OCI-LY1 (cell line): Measurements from ENCODE around the gene B4GALT5.
"Not testable (repeated sequence)": the region's sequence is repeated elsewhere in the genome, so short reads cannot be mapped to it uniquely, and the experiment has no call there.

ENCODE experiments used
- H2AFZ ChIP-seq: fragments of 200-600 bp; sonication (generic), shearing (Covaris generic); 2 replicates; pipeline ENCODE4 v1.6.0; 2014; ENCODE audit warnings: antibody characterized with exemption, mild to moderate bottlenecking, low read length
- H3F3A ChIP-seq: fragments of 200-600 bp; sonication (generic), shearing (Covaris generic); 2 replicates; pipeline ENCODE4 v1.6.0; 2014; ENCODE audit warnings: mild to moderate bottlenecking, antibody characterized with exemption, low read length, moderate library complexity; ENCODE audit not compliant: insufficient read depth
- H3K27ac ChIP-seq: fragments of 200-600 bp; sonication (generic); 2 replicates; pipeline ENCODE4 v1.5.1; 2014; ENCODE audit warnings: low read length, mixed run types, mild to moderate bottlenecking, low read depth; ENCODE audit not compliant: poor library complexity, severe bottlenecking
- H3K27me3 ChIP-seq: fragments of 200-600 bp; sonication (generic); 2 replicates; pipeline ENCODE4 v1.6.0; 2014; ENCODE audit warnings: antibody characterized with exemption, mild to moderate bottlenecking, low read length, moderate library complexity; ENCODE audit not compliant: insufficient read depth
- H3K36me3 ChIP-seq: fragments of 200-600 bp; sonication (generic); 2 replicates; pipeline ENCODE4 v1.6.1; 2014; ENCODE audit warnings: mild to moderate bottlenecking, antibody characterized with exemption, low read length, moderate library complexity, mixed read lengths; ENCODE audit not compliant: insufficient read depth
- H3K4me1 ChIP-seq: fragments of 200-600 bp; sonication (generic); 2 replicates; pipeline ENCODE4 v1.5.1; 2014; ENCODE audit warnings: mild to moderate bottlenecking, low read length, moderate library complexity; ENCODE audit not compliant: insufficient read depth, severe bottlenecking
- H3K4me2 ChIP-seq: fragments of 200-600 bp; sonication (generic), shearing (Covaris generic); 2 replicates; pipeline ENCODE4 v1.6.1; 2014; ENCODE audit warnings: low read length
- H3K4me3 ChIP-seq: fragments of 200-600 bp; sonication (generic); 2 replicates; pipeline ENCODE4 v1.5.1; 2014; ENCODE audit warnings: low read length, low read depth, mild to moderate bottlenecking, mixed read lengths; ENCODE audit not compliant: poor library complexity, severe bottlenecking
- H3K79me2 ChIP-seq: fragments of 200-600 bp; shearing (Covaris generic); 2 replicates; pipeline ENCODE4 v1.6.1; 2016; ENCODE audit warnings: mixed run types, low read length, mixed read lengths; ENCODE audit not compliant: insufficient read depth
- H3K9ac ChIP-seq: fragments of 200-600 bp; sonication (generic), shearing (Covaris generic); 2 replicates; pipeline ENCODE4 v1.6.1; 2014; ENCODE audit warnings: mild to moderate bottlenecking, low read length, mixed read lengths
- H3K9me2 ChIP-seq: fragments of 200-600 bp; sonication (generic), shearing (Covaris generic); 2 replicates; pipeline ENCODE4 v1.6.1; 2014; ENCODE audit warnings: low read depth, mild to moderate bottlenecking, low read length, mixed read lengths
- H3K9me3 ChIP-seq: fragments of 200-600 bp; shearing (Covaris generic); 2 replicates; pipeline ENCODE4 v1.6.1; 2014; ENCODE audit warnings: low read length, mixed read lengths
- H4K20me1 ChIP-seq: fragments of 200-600 bp; sonication (generic), shearing (Covaris generic); 2 replicates; pipeline ENCODE4 v1.6.0; 2016; ENCODE audit warnings: mild to moderate bottlenecking, low read length; ENCODE audit not compliant: insufficient read depth
- CTCF ChIP-seq: fragments of 200-600 bp; sonication (generic), shearing (Covaris generic); IDR thresholded peaks from 2 replicates; pipeline ENCODE4 v1.5.1; 2017; ENCODE audit warnings: mild to moderate bottlenecking, antibody characterized with exemption, low read length, moderate library complexity, mixed read lengths
- EZH2 ChIP-seq: fragments of 200-600 bp; sonication (generic), shearing (Covaris generic); IDR thresholded peaks from 2 replicates; pipeline ENCODE4 v1.8.0; 2017; ENCODE audit warnings: borderline replicate concordance, mixed run types, mild to moderate bottlenecking, antibody characterized with exemption, low read length, moderate library complexity, mixed read lengths

Gene B4GALT5

GRCh38 chr20:49727894-49728885 lies 14.5 kb upstream of the B4GALT5 start:
- H3K4me3 ChIP-seq = no peak overlapping the region
- no peak overlapping the region for H3K9ac ChIP-seq
- H3K27me3 ChIP-seq = no peaks in the 10 kb centered on the region
- no peaks in the 10 kb centered on the region for H3K79me2 ChIP-seq
- H3K9me2 ChIP-seq = no peaks in the 10 kb centered on the region
- TF ChIP-seq EZH2 (no peak), CTCF (no peak)
- no peak overlapping the region for H3K27ac ChIP-seq
- H3K9me3 ChIP-seq = no peaks in the 10 kb centered on the region
- no peaks in the 10 kb centered on the region for H3K36me3 ChIP-seq
- no peak overlapping the region for H3K4me2 ChIP-seq
- no peak overlapping the region for H2AFZ ChIP-seq
- no peaks in the 10 kb centered on the region for H4K20me1 ChIP-seq
- H3K4me1 ChIP-seq = no peaks in the 10 kb centered on the region
- no peaks in the 10 kb centered on the region for H3F3A ChIP-seq

GRCh38 chr20:49727478-49727877 lies 13.8 kb upstream of the B4GALT5 start:
- Histone ChIP-seq H3F3A (no peaks in the 10 kb centered on the region), H3K4me3 (no peak overlapping the region), H3K36me3 (no peaks in the 10 kb centered on the region), H3K4me2 (no peak overlapping the region), H3K4me1 (no peaks in the 10 kb centered on the region), H3K27ac (no peak overlapping the region), H3K79me2 (no peaks in the 10 kb centered on the region), H3K9ac (no peak overlapping the region), H2AFZ (no peak overlapping the region), H3K9me2 (no peaks in the 10 kb centered on the region), H4K20me1 (no peaks in the 10 kb centered on the region), H3K27me3 (no peaks in the 10 kb centered on the region), H3K9me3 (no peaks in the 10 kb centered on the region)
- TF ChIP-seq EZH2 (no peak), CTCF (no peak)

- Histone ChIP-seq H3K4me2 (no peak overlapping the region), H3K27me3 (no peaks in the 10 kb centered on the region), H3K4me1 (no peaks in the 10 kb centered on the region), H3K4me3 (no peak overlapping the region), H3K27ac (no peak overlapping the region), H3K79me2 (no peaks in the 10 kb centered on the region), H3K9me3 (no peaks in the 10 kb centered on the region), H2AFZ (no peak overlapping the region), H4K20me1 (no peaks in the 10 kb centered on the region), H3K9me2 (no peaks in the 10 kb centered on the region), H3K9ac (no peak overlapping the region), H3F3A (no peaks in the 10 kb centered on the region), H3K36me3 (no peaks in the 10 kb centered on the region)
- no peak for TF ChIP-seq CTCF
- TF ChIP-seq EZH2 = no peak
Measured at GRCh38 chr20:49725694-49726093, 12.0 kb upstream of the B4GALT5 start.

GRCh38 chr20:49725224-49725606 lies 11.5 kb upstream of the B4GALT5 start:
- not testable (repeated sequence) for H3K79me2 ChIP-seq, H3K4me2 ChIP-seq, H3K27ac ChIP-seq, H3K27me3 ChIP-seq, H3K4me1 ChIP-seq, H2AFZ ChIP-seq, H3K4me3 ChIP-seq, H3K9me2 ChIP-seq, H3K9ac ChIP-seq, H3K36me3 ChIP-seq, H3F3A ChIP-seq, H3K9me3 ChIP-seq, H4K20me1 ChIP-seq
